Germinal center (tissue), 1 donor: ENCODE measurements around the gene DNAJB13.
"Not testable (repeated sequence)": the region's sequence is repeated elsewhere in the genome, so short reads cannot be mapped to it uniquely, and the experiment has no call there.

Experiments used
- DNase-seq: peaks from one replicate; pipeline ENCODE4 v3.0.0; 2012; ENCODE audit warnings: mixed read lengths, low spot score

Gene DNAJB13

GRCh38 chr11:73977856-73978519, 27.2 kb downstream of the DNAJB13 start:
- no peak for DNase-seq

- no peak for DNase-seq
Observed at GRCh38 chr11:73978576-73979086, 27.8 kb downstream of the DNAJB13 start.

- DNase-seq: peak; percentile 91
Observed at GRCh38 chr11:73980001-73980961, 29.5 kb downstream of the DNAJB13 start.

- DNase-seq: no peak
Observed at GRCh38 chr11:73981051-73981805, 30.4 kb downstream of the DNAJB13 start.

GRCh38 chr11:73982595-73982989, 31.8 kb downstream of the DNAJB13 start, which contains the start of gene UCP2:
Gene UCP2 (minus strand): TSS chr11:73982843. CDS start chr11:73978378, 4,465 bp downstream.
- peak; percentile 88 for DNase-seq

DNA sequence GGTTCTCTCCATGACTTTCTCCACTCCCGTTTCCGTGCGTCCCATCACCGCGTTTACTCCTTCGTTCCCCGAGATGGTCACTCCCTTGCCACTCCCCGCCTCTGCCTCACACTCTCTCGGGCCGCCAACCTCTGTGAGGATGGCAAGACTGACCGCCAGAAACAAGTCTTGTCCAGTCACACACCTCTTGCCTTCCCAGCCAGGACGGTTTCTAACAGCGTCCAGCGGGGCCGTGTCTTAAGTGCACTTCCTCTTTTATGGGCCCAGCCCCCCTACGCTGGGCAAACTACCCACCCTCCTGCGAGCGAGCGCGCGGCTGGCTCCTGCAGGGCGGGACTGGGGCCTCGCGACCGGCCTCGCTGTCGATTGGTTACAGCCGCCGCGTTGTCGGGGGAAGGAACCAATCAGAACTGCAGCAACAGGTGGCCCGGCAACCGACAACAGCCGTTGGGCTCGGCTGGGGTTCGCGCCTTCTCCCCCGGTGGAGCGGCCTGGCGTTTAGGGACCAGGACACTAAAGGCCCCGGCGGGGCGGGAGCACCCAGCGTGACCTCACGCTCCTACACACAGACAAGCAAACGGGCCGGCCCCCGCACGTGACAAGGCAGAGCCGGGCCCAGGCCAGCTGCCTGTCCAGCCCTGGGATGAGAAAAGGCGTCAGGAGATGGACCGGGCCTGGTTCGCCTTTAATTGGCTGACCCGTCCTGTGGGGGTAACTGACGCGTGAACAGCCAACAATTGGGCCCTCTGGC, 32.3 kb downstream of the DNAJB13 start:
- DNase-seq: peak; percentile 98

DNA sequence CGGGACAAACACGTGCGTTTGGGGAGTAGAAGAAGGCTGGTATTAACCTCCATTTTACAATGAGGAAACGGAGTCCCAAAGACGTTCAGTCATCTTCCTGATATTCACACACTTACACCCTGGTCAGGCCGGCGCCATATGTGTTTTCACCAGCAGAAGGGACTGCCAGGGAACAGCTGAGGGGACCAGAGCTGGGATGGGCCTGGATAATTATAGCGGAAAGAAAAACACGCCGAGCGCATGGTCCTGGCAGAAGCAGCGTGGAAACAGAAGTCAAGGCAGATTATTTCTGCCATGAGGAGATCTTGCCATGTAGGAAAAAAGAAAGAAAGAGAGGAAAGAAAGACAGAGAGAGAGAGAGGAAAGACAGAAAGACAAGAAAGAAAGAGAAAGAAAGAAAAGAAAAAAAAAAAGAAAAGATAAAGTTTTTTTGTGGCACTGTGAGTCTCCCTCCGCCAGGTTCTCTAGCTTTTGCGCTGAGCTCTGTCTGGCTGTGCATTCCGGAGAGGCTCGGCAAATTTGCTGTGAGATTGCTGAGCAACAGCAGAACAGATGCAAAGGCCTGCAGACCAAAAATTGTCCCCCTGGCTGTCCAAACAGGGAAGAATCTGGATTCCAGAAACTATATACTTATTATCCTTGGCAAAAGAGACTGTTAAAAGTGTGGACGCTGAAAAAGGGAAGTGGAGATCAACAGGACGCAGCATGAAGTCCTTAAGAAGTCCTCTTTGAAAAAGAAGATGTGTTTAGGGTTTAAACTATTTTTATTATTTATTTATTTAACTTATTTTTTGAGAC, 33.1 kb downstream of the DNAJB13 start:
- DNase-seq: no peak

GRCh38 chr11:73985661-73986060, 34.8 kb downstream of the DNAJB13 start:
- DNase-seq: not testable (repeated sequence)

DNA sequence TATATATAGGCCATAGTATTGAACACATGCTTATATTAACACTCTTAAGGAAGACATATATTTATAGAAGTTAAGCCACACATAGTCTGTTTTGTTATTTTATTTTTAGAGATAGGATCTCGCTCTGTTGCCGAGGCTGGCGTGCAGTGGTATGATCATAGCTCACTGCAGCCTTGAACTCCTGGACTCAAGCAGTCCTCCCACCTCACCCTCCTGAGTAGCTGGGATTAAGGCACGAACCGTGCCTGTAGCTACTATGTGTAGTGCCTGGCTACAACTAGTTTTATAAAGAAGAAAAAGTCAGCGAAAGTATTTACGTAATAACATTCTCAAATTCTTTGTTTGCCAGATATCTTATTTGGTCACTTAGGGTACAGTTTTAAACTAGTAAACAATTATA, 37.4 kb downstream of the DNAJB13 start:
- no peak for DNase-seq

DNA sequence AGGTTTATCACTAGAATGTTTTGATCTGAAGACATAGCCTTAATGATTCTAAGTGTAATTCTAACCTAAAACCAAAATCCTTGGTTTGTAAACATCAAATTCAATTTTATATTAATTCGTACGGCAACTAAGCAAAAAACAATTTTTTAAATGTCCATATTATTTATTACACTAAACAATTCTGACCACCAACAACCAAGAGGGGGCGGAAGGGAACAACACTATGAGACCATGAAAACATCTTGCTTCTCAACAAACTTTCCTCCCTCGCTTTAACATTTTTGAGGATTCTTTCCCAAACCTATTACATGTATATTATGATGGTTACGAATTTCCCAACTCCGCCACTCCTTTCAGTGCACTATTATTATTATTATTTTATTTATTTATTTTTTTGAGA, 38.3 kb downstream of the DNAJB13 start:
- DNase-seq: no peak

GRCh38 chr11:73990730-73991129, 39.9 kb downstream of the DNAJB13 start:
- DNase-seq: no peak

GRCh38 chr11:73991471-73992006, 40.7 kb downstream of the DNAJB13 start:
- no peak for DNase-seq

DNA sequence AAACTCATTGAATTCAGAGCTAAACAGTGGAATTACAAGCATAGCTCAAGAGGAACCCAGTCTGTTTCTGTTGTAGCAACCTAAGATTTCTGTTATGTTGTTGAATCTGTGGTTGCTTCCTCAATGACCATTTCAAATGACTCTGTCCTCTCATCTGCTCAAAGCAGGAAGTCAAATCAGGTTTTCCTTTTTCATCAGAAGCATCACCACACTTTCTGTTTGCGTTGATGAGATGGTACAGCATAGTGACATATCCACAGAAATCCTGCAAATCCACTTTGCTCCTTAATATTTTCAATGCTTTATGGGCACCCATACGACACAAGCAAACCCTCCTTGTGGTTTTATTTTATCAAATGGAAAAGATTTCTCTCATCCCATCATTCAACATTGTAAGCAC, 44.4 kb downstream of the DNAJB13 start:
- no peak for DNase-seq

GRCh38 chr11:73995731-73996130, 44.9 kb downstream of the DNAJB13 start:
- no peak for DNase-seq

DNA sequence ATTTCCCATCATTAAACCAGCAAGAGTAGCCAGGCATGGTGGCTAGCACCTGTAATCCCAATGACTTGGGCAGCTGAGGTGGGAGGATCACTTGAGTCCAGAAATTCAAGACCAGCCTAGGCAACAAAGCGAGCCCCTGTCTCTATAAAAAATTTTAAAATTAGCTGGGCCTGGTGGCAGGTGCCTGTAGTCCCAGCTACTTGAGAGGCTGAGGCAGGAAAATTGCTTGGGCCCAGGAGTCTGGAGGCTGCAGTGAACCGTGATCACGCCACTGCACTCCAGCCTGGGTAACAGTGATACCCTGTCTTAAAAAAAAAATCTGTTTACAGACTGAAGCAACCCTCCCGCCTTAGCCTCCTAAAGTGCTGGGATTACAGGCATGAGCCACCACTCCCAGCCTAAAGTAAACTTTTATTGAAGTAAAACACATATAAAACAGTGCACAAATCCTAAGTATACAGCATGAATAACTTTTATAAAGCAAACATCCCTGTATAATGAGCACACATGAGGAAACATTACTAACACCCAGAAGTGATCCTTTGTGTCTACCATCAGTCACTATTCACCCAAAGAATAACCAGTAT, 45.4 kb downstream of the DNAJB13 start:
- no peak for DNase-seq

- DNase-seq: peak; percentile 54
Observed at GRCh38 chr11:73997120-73997770, 46.4 kb downstream of the DNAJB13 start.

DNA sequence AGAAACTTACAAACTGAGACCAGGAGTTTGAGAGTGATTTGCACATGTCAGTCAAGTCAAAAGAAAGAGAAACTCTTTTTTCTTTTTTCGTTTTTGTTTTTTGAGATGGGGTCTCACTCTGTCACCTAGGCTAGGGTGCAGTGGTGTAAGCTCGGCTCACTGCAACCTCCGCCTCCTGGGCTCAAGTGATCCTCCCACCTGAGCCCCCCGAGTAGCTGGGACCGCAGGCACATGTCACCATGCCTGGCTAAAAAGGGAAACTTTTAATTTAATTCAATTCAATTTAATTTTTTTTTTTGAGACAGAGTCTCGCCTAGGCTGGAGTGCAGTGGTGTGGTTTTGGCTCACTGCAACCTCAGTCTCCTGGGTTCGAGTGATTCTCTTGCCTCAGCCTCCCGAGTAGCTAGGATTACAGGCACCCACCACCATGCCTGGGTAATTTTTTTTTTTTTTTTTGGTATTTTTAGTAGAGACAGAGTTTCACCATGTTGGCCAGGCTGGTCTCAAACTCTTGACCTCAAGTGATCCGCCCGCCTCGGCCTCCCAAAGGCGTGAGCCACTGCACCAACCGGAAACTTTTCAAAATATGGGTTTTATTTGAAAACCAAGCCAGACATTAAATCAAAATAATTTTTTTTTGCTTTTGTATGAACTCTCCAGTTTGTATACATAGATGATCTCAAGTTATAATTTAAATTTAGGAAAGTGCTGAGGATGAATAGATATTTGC, 48.2 kb downstream of the DNAJB13 start:
- DNase-seq: no peak

- DNase-seq: peak; percentile 61
Observed at GRCh38 chr11:73999581-74000306, 48.9 kb downstream of the DNAJB13 start.
